HepG2 (cell line): ENCODE results near the gene SAMD14.

Experiments used
- FOSL2 ChIP-seq: sonication (generic); formaldehyde crosslinking; IDR thresholded peaks from 2 replicates; pipeline ENCODE4 v1.4.0; 2020; ENCODE audit warnings: missing genetic modification reagents
- KDM5B ChIP-seq: sonication (generic); formaldehyde crosslinking; IDR thresholded peaks from 2 replicates; pipeline ENCODE4 v1.4.0; 2020; ENCODE audit warnings: missing genetic modification reagents, mild to moderate bottlenecking, borderline replicate concordance
- MAZ ChIP-seq, 2 experiments: sonication (generic) in 1 of 2; formaldehyde crosslinking in 1 of 2; IDR thresholded peaks; 2 replicates each; pipeline versions ENCODE4 v1.5.0 to v1.6.1; 2012 to 2020; ENCODE audit warnings: low read depth in 2 of 2, mild to moderate bottlenecking in 2 of 2, borderline replicate concordance in 1 of 2, improper control_type of control experiment in 1 of 2, low read length in 1 of 2, missing genetic modification reagents in 1 of 2, moderate library complexity in 1 of 2
- MIXL1 ChIP-seq: IDR thresholded peaks from 2 replicates; pipeline ENCODE4 v1.6.1; 2016
- MXD1 ChIP-seq: sonication (generic); formaldehyde crosslinking; IDR thresholded peaks from 2 replicates; pipeline ENCODE4 v1.4.0; 2020; ENCODE audit warnings: mild to moderate bottlenecking, missing genetic modification reagents
- POLR2AphosphoS5 ChIP-seq: IDR thresholded peaks from 2 replicates; pipeline ENCODE4 v1.6.1; 2012; ENCODE audit warnings: low read depth, low read length
- RNF2 ChIP-seq: fragments of 450-650 bp; conservative IDR thresholded peaks from 2 replicates; pipeline ENCODE4 v1.6.1; 2016; ENCODE audit warnings: low read depth
- SMAD3 ChIP-seq: sonication (generic); formaldehyde crosslinking; IDR thresholded peaks from 2 replicates; pipeline ENCODE4 v1.4.0; 2020; ENCODE audit warnings: missing genetic modification reagents
- ZNF576 ChIP-seq: sonication (generic); formaldehyde crosslinking; IDR thresholded peaks from 2 replicates; pipeline ENCODE4 v1.4.0; 2020; ENCODE audit warnings: mild to moderate bottlenecking, missing genetic modification reagents
- TF ChIP-seq, protein P1 (sequence below): sonication (generic); formaldehyde crosslinking; IDR thresholded peaks from 2 replicates; pipeline ENCODE4 v1.5.0; 2020; ENCODE audit warnings: mild to moderate bottlenecking, missing genetic modification reagents, moderate library complexity
- TF ChIP-seq, protein P2 (sequence below): fragments of 450-650 bp; IDR thresholded peaks from 2 replicates; pipeline ENCODE4 v1.6.1; 2017; ENCODE audit warnings: mild to moderate bottlenecking

- no peak for TF ChIP-seq POLR2AphosphoS5
- TF ChIP-seq ZNF576 (CRISPR knock-in tag): no peak
- no peak for TF ChIP-seq MAZ (IDR thresholded peaks at IDR 0.05; ENCODE audit: borderline replicate concordance, low read depth, low read length)
- TF ChIP-seq MAZ (CRISPR knock-in tag; IDR thresholded peaks at IDR 0.05; ENCODE audit: low read depth): no peak
- no peak for TF ChIP-seq SMAD3
- no peak for TF ChIP-seq MIXL1 (CRISPR knock-in tag)
- TF ChIP-seq KDM5B (CRISPR knock-in tag): no peak
- TF ChIP-seq FOSL2 (CRISPR knock-in tag): no peak
- no peak for TF ChIP-seq MXD1 (CRISPR knock-in tag)
- TF ChIP-seq, protein P1, sequence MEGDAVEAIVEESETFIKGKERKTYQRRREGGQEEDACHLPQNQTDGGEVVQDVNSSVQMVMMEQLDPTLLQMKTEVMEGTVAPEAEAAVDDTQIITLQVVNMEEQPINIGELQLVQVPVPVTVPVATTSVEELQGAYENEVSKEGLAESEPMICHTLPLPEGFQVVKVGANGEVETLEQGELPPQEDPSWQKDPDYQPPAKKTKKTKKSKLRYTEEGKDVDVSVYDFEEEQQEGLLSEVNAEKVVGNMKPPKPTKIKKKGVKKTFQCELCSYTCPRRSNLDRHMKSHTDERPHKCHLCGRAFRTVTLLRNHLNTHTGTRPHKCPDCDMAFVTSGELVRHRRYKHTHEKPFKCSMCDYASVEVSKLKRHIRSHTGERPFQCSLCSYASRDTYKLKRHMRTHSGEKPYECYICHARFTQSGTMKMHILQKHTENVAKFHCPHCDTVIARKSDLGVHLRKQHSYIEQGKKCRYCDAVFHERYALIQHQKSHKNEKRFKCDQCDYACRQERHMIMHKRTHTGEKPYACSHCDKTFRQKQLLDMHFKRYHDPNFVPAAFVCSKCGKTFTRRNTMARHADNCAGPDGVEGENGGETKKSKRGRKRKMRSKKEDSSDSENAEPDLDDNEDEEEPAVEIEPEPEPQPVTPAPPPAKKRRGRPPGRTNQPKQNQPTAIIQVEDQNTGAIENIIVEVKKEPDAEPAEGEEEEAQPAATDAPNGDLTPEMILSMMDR: no peak
- no peak for TF ChIP-seq RNF2
- TF ChIP-seq, protein P2, sequence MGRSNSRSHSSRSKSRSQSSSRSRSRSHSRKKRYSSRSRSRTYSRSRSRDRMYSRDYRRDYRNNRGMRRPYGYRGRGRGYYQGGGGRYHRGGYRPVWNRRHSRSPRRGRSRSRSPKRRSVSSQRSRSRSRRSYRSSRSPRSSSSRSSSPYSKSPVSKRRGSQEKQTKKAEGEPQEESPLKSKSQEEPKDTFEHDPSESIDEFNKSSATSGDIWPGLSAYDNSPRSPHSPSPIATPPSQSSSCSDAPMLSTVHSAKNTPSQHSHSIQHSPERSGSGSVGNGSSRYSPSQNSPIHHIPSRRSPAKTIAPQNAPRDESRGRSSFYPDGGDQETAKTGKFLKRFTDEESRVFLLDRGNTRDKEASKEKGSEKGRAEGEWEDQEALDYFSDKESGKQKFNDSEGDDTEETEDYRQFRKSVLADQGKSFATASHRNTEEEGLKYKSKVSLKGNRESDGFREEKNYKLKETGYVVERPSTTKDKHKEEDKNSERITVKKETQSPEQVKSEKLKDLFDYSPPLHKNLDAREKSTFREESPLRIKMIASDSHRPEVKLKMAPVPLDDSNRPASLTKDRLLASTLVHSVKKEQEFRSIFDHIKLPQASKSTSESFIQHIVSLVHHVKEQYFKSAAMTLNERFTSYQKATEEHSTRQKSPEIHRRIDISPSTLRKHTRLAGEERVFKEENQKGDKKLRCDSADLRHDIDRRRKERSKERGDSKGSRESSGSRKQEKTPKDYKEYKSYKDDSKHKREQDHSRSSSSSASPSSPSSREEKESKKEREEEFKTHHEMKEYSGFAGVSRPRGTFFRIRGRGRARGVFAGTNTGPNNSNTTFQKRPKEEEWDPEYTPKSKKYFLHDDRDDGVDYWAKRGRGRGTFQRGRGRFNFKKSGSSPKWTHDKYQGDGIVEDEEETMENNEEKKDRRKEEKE: no peak
Observed at GRCh38 chr17:50125420-50125997, 4.5 kb downstream of the SAMD14 start.
